HepG2 (cell line): ENCODE data around the gene TOM1L2. TPM values are rescaled to one million over a fixed set of nuclear protein-coding genes. Genes with fewer than 3 reads are reported as not detected.

Experiments used
- ADNP ChIP-seq: sonication (generic); formaldehyde crosslinking; IDR thresholded peaks from 2 replicates; pipeline ENCODE4 v1.4.0; 2020; ENCODE audit warnings: missing genetic modification reagents
- ARNT ChIP-seq: fragments of 450-650 bp; IDR thresholded peaks from 2 replicates; pipeline ENCODE4 v1.6.1; 2017
- BRD4 ChIP-seq: sonication (generic); formaldehyde crosslinking; IDR thresholded peaks from 2 replicates; pipeline ENCODE4 v1.4.0; 2020; ENCODE audit warnings: missing genetic modification reagents
- CENPT ChIP-seq: sonication (generic); formaldehyde crosslinking; IDR thresholded peaks from 2 replicates; pipeline ENCODE4 v1.8.0; 2022; ENCODE audit warnings: low read depth, mild to moderate bottlenecking, moderate library complexity, missing genetic modification reagents
- CHCHD3 ChIP-seq: sonication (generic); formaldehyde crosslinking; IDR thresholded peaks from 2 replicates; pipeline ENCODE4 v1.8.0; 2022; ENCODE audit warnings: mild to moderate bottlenecking, missing genetic modification reagents, moderate library complexity
- CREM ChIP-seq, 2 experiments: sonication (generic) in 1 of 2; formaldehyde crosslinking in 1 of 2; IDR thresholded peaks; 2 replicates each; pipeline versions ENCODE4 v1.4.0 to v1.6.1; 2016 to 2020; ENCODE audit warnings: antibody characterized with exemption in 1 of 2, mild to moderate bottlenecking in 1 of 2, missing genetic modification reagents in 1 of 2
- DDIT3 ChIP-seq: sonication (generic); formaldehyde crosslinking; IDR thresholded peaks from 2 replicates; pipeline ENCODE4 v1.4.0; 2020; ENCODE audit warnings: mild to moderate bottlenecking, missing genetic modification reagents
- HCFC1 ChIP-seq: fragments of 150-350 bp; IDR thresholded peaks from 2 replicates; pipeline ENCODE4 v1.6.1; 2014; ENCODE audit warnings: low read depth, low read length
- HDAC6 ChIP-seq: fragments of 200-600 bp; sonication (generic); IDR thresholded peaks from 2 replicates; pipeline ENCODE4 v1.7.0; 2017; ENCODE audit warnings: mild to moderate bottlenecking, antibody characterized with exemption, low read length, low read depth
- MED8 ChIP-seq: sonication (generic); formaldehyde crosslinking; IDR thresholded peaks from 2 replicates; pipeline ENCODE4 v1.8.1; 2023; ENCODE audit warnings: mild to moderate bottlenecking, missing genetic modification reagents; ENCODE audit not compliant: insufficient replicate concordance
- MEIS2 ChIP-seq: sonication (generic); formaldehyde crosslinking; IDR thresholded peaks from 2 replicates; pipeline ENCODE4 v1.9.0; 2021; ENCODE audit warnings: mild to moderate bottlenecking, missing genetic modification reagents
- SNRNP70 ChIP-seq: fragments of 200-400 bp; formaldehyde crosslinking; IDR thresholded peaks from 2 replicates; pipeline ENCODE4 v1.6.1; 2017; ENCODE audit warnings: mild to moderate bottlenecking, low read depth, low read length, moderate library complexity
- SRSF9 ChIP-seq: fragments of 200-400 bp; formaldehyde crosslinking; IDR thresholded peaks from 2 replicates; pipeline ENCODE4 v1.6.1; 2018; ENCODE audit warnings: borderline replicate concordance, mild to moderate bottlenecking, low read depth, low read length; ENCODE audit not compliant: insufficient read depth, poor library complexity, severe bottlenecking
- SRY ChIP-seq: sonication (generic); formaldehyde crosslinking; IDR thresholded peaks from 2 replicates; pipeline ENCODE4 v1.8.0; 2022; ENCODE audit warnings: mild to moderate bottlenecking, missing genetic modification reagents
- TFE3 ChIP-seq: IDR thresholded peaks from 2 replicates; pipeline ENCODE4 v1.6.1; 2016
- ZBTB4 ChIP-seq: sonication (generic); formaldehyde crosslinking; IDR thresholded peaks from 2 replicates; pipeline ENCODE4 v1.4.0; 2020; ENCODE audit warnings: missing genetic modification reagents, mild to moderate bottlenecking, borderline replicate concordance
- ZGPAT ChIP-seq: IDR thresholded peaks from 2 replicates; pipeline ENCODE4 v1.6.1; 2016; ENCODE audit warnings: mild to moderate bottlenecking
- ZNF18 ChIP-seq: sonication (generic); formaldehyde crosslinking; IDR thresholded peaks from 2 replicates; pipeline ENCODE4 v1.8.0; 2022; ENCODE audit warnings: mild to moderate bottlenecking, missing genetic modification reagents; ENCODE audit not compliant: insufficient replicate concordance
- ZNF619 ChIP-seq: sonication (generic); formaldehyde crosslinking; IDR thresholded peaks from 2 replicates; pipeline ENCODE4 v1.4.0; 2020; ENCODE audit warnings: mild to moderate bottlenecking, missing genetic modification reagents
- ZNF879 ChIP-seq: sonication (generic); formaldehyde crosslinking; IDR thresholded peaks from 2 replicates; pipeline ENCODE4 v1.8.1; 2023; ENCODE audit warnings: missing genetic modification reagents
- ZSCAN29 ChIP-seq: sonication (generic); formaldehyde crosslinking; conservative IDR thresholded peaks from 2 replicates; pipeline ENCODE4 v1.4.0; 2020; ENCODE audit warnings: mild to moderate bottlenecking, missing genetic modification reagents
- polyA plus RNA-seq, 8 experiments: library from polyadenylated mRNA; depleted of rRNA in 3 of 8; stranded (reverse) in 7 of 8; unstranded in 1 of 8; fragments of >200 nt; fragmentation: Illumina TruSeq in 4 of 8; extraction: Trizol in 4 of 8; gene quantifications; 2 replicates each; pipeline versions ENCODE4 v1.2.1 to v1.2.3, GENCODE V29; 2011 to 2016; ENCODE audit warnings: low read depth in 4 of 8, missing spikeins in 1 of 8, mixed read lengths in 1 of 8; ENCODE audit not compliant: insufficient read depth in 1 of 8
- total RNA-seq, 5 experiments: library from RNA; depleted of rRNA; stranded (reverse); fragments of >200 nt; fragmentation: Illumina TruSeq; extraction: Trizol; gene quantifications; 2 replicates each; pipeline ENCODE4 v1.2.3, GENCODE V29; 2016; ENCODE audit warnings: low read depth in 1 of 5

The TOM1L2 gene
- total and polyA plus RNA-seq, 2 of the 13 experiments (the other 11 are each of a cell fraction or from before 2014, with no cell fraction given): 4.7 to 7.4 TPM

- TF ChIP-seq SRSF9 (no peak), ZNF879 (0 out of 2 replicates have a peak, but pooled peaks have one; percentile 23), MEIS2 (CRISPR knock-in tag) (no peak), CENPT (no peak), ZGPAT (CRISPR knock-in tag) (no peak), ZBTB4 (no peak), ZNF18 (CRISPR knock-in tag) (no peak), ZSCAN29 (CRISPR knock-in tag) (no peak), HCFC1 (no peak), BRD4 (no peak), DDIT3 (CRISPR knock-in tag) (no peak), ZNF619 (CRISPR knock-in tag) (no peak), ADNP (no peak), MED8 (CRISPR knock-in tag) (no peak), SNRNP70 (no peak), CREM (IDR thresholded peaks at IDR 0.05) (no peak), CREM (CRISPR knock-in tag; IDR thresholded peaks at IDR 0.05) (no peak), CHCHD3 (CRISPR knock-in tag) (no peak), SRY (CRISPR knock-in tag) (no peak; the same call in 1 of the 2 replicates), HDAC6 (no peak), ARNT (no peak), TFE3 (CRISPR knock-in tag) (0 out of 2 replicates have a peak, but pooled peaks have one; percentile 13)
Measured at GRCh38 chr17:17859909-17860765, 112.1 kb downstream of the TOM1L2 start (continued).
